GM10266 (cell line): ENCODE data around the gene TMEM131L.
A peak's percentile ranks its signal among the peaks of the same experiment; 100 is the strongest.

Experiments
- DNase-seq: peaks from one replicate; pipeline ENCODE4 v3.0.0; 2012; ENCODE audit errors: extremely low spot score
- CTCF ChIP-seq: IDR thresholded peaks from 2 replicates; pipeline ENCODE4 v1.5.1; 2012; ENCODE audit warnings: mild to moderate bottlenecking, low read depth; ENCODE audit not compliant: control insufficient read depth, insufficient read depth; ENCODE audit errors: missing control alignments

The TMEM131L gene

GRCh38 chr4:153646261-153646660 is 180.1 kb downstream of the TMEM131L start:
- no peak for TF ChIP-seq CTCF

GRCh38 chr4:153646978-153647377 is 180.8 kb downstream of the TMEM131L start:
- no peak for TF ChIP-seq CTCF
- no peak for DNase-seq

More at GRCh38 chr4:153646261-153646660, 180.1 kb downstream of the TMEM131L start:
- no peak for DNase-seq

- TF ChIP-seq CTCF, result no peak
- no peak for DNase-seq
These were observed 181.8 kb downstream of the TMEM131L start for GRCh38 chr4:153647975-153648374.

- DNase-seq, result no peak
- TF ChIP-seq CTCF, result peak; percentile 43
These were observed 183.4 kb downstream of the TMEM131L start for GRCh38 chr4:153649572-153649991.

- TF ChIP-seq CTCF, result no peak
- no peak for DNase-seq
These were observed 185.0 kb downstream of the TMEM131L start for GRCh38 chr4:153651116-153651515.

- no peak for DNase-seq
- TF ChIP-seq CTCF, result no peak
These were observed 185.4 kb downstream of the TMEM131L start for GRCh38 chr4:153651587-153651986.

GRCh38 chr4:153652051-153652784 is 186.1 kb downstream of the TMEM131L start:
- DNase-seq, result no peak
- no peak for TF ChIP-seq CTCF
